ENCODE measurements around the gene PRKAA1. TPM values are rescaled to one million over a fixed set of nuclear protein-coding genes. Genes with fewer than 3 reads are reported as not detected.

Gene PRKAA1
- total RNA-seq, 1 experiment from 2014 or later: 28.8 TPM

DNA sequence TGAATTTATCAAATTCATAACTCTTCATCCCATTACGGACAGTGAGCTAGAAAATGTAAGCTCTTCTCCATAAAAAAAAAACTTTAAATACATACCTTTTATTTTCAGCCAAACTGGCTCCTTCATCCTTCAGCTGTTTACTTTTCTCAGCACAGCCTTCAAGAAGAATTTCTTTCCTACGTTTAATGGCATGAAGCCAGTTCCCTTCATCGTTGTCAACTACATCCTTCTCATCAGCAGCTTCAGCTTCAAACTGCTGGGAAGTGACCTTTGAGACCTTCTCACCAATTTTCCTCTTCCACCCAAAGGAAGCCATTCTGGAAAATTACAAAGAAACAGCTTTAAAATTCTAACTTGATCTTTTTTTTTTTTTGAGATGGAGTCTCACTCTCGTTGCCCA lies 51.5 kb downstream of the PRKAA1 start:
- H3K9ac ChIP-seq (ENCODE audit: extremely low read depth, insufficient read length, low read length): no peak overlapping the region
- no peak overlapping the region for H3K14ac ChIP-seq (ENCODE audit: insufficient read depth, low read length)
- no peaks in the 10 kb centered on the region for H4K20me1 ChIP-seq (ENCODE audit: control insufficient read depth, insufficient read depth, insufficient read length)
- Mint-ChIP-seq H3K4me1 (no peaks in the 10 kb centered on the region), H3K27ac (no peak overlapping the region), H3K9me3 (no peaks in the 10 kb centered on the region; a peak in 1 of 5 replicates), H3K36me3 (ENCODE audit: insufficient read depth in 1 of 3, low read depth in 3 of 3) (peaks cover 0 to 4% (median 0%) of the 10 kb centered on the region in 3 experiments; a peak in 2 of 7 replicates), H3K27me3 (ENCODE audit: low read depth) (no peaks in the 10 kb centered on the region), H3K4me3 (no peak overlapping the region)
- no peak overlapping the region for H3K56ac ChIP-seq (ENCODE audit: insufficient read length, low read depth, low read length)
- no peak overlapping the region for H3T11ph ChIP-seq (ENCODE audit: low read length)
- H3K4me2 ChIP-seq (ENCODE audit: insufficient read depth, insufficient read length, low read length): no peak overlapping the region
- H3K18ac ChIP-seq (ENCODE audit: insufficient read length, low read depth, low read length): no peak overlapping the region
- H2BK5ac ChIP-seq (ENCODE audit: insufficient read length, low read length): no peak overlapping the region
- H3K23ac ChIP-seq (ENCODE audit: insufficient read length, low read depth, low read length): no peak overlapping the region
- DNase-seq: no peak
- no peaks in the 10 kb centered on the region for H3K27me3 ChIP-seq (ENCODE audit: insufficient read depth, low read length)
- H4K8ac ChIP-seq (replicated peaks; ENCODE audit: insufficient read length, low read depth, low read length): no peak overlapping the region
- H3K9me3 ChIP-seq (ENCODE audit: control insufficient read depth, low read depth, low read length): no peaks in the 10 kb centered on the region
- no peaks in the 10 kb centered on the region for H3K4me1 ChIP-seq (ENCODE audit: insufficient read depth, low read length)
- WGBS (ENCODE audit: extremely low coverage, insufficient read length, low lambda C conversion rate): no CpG with 5 or more reads among the region's 4 CpGs
- no peak overlapping the region for H3K4ac ChIP-seq (ENCODE audit: low read depth, low read length)
- no peaks in the 10 kb centered on the region; the same call in 1 of the 2 replicates for H3K79me2 ChIP-seq (ENCODE audit: insufficient read depth, low read length)
- no peak overlapping the region for H2BK120ac ChIP-seq (ENCODE audit: low read depth, low read length, poor library complexity, severe bottlenecking)
- TF ChIP-seq, protein P1, sequence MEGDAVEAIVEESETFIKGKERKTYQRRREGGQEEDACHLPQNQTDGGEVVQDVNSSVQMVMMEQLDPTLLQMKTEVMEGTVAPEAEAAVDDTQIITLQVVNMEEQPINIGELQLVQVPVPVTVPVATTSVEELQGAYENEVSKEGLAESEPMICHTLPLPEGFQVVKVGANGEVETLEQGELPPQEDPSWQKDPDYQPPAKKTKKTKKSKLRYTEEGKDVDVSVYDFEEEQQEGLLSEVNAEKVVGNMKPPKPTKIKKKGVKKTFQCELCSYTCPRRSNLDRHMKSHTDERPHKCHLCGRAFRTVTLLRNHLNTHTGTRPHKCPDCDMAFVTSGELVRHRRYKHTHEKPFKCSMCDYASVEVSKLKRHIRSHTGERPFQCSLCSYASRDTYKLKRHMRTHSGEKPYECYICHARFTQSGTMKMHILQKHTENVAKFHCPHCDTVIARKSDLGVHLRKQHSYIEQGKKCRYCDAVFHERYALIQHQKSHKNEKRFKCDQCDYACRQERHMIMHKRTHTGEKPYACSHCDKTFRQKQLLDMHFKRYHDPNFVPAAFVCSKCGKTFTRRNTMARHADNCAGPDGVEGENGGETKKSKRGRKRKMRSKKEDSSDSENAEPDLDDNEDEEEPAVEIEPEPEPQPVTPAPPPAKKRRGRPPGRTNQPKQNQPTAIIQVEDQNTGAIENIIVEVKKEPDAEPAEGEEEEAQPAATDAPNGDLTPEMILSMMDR (conservative IDR thresholded peaks at IDR 0.05): no peak
- H2AK5ac ChIP-seq (ENCODE audit: insufficient read length, low read length): no peak overlapping the region
- H3K27ac ChIP-seq (ENCODE audit: insufficient read length, low read depth, low read length): no peak overlapping the region
- H3K23me2 ChIP-seq (ENCODE audit: insufficient read length, low read depth, low read length, poor library complexity, severe bottlenecking): no peaks in the 10 kb centered on the region
- no peak overlapping the region for H4K91ac ChIP-seq (ENCODE audit: insufficient read length, low read depth, low read length)
- H2AFZ ChIP-seq (ENCODE audit: low read length): no peak overlapping the region
- H2BK15ac ChIP-seq (ENCODE audit: low read depth, low read length): no peak overlapping the region
- no peak overlapping the region for H2BK20ac ChIP-seq (ENCODE audit: low read depth, low read length, poor library complexity, severe bottlenecking)
- H4K5ac ChIP-seq (ENCODE audit: insufficient read length, low read depth, low read length): no peak overlapping the region
- H3K79me1 ChIP-seq (ENCODE audit: insufficient read depth, low read depth, low read length, poor library complexity, severe bottlenecking): no peaks in the 10 kb centered on the region
- H2BK12ac ChIP-seq (ENCODE audit: insufficient read length, low read depth, low read length): no peak overlapping the region
